ENCODE data around the gene RMP24.

The RMP24 gene

GRCh38 chr18:35942133-35942532, 30.3 kb upstream of the RMP24 start:
- Histone ChIP-seq H3K36me3 (ENCODE audit: control insufficient read depth, insufficient read depth, low read length) (no peaks in the 10 kb centered on the region), H3K9me3 (ENCODE audit: control insufficient read depth, low read length) (no peaks in the 10 kb centered on the region), H3K27me3 (ENCODE audit: control insufficient read depth, insufficient read depth, low read length, poor library complexity, severe bottlenecking) (no peaks in the 10 kb centered on the region), H3K27ac (ENCODE audit: low read depth, low read length) (no peak overlapping the region), H3K9ac (ENCODE audit: extremely low read depth, low read length, poor library complexity, severe bottlenecking) (no peak overlapping the region), H3K4me1 (ENCODE audit: control insufficient read depth, insufficient read depth, low read length) (no peaks in the 10 kb centered on the region), H3K4me3 (ENCODE audit: low read length) (no peak overlapping the region)
- H3K4me1 Mint-ChIP-seq = peaks cover 15% of the 10 kb centered on the region
- peak overlapping the region; percentile 37 for H3K27ac Mint-ChIP-seq
- H3K4me3 Mint-ChIP-seq = no peak overlapping the region
- peaks cover 6% of the 10 kb centered on the region for H3K9me3 Mint-ChIP-seq
- DNase-seq = no peak
- H3K27me3 Mint-ChIP-seq (ENCODE audit: insufficient read depth) = no peaks in the 10 kb centered on the region
- TF ChIP-seq CTCF (conservative IDR thresholded peaks at IDR 0.05) = no peak
- H3K36me3 Mint-ChIP-seq (ENCODE audit: low read depth) = peaks cover 19% of the 10 kb centered on the region

DNA sequence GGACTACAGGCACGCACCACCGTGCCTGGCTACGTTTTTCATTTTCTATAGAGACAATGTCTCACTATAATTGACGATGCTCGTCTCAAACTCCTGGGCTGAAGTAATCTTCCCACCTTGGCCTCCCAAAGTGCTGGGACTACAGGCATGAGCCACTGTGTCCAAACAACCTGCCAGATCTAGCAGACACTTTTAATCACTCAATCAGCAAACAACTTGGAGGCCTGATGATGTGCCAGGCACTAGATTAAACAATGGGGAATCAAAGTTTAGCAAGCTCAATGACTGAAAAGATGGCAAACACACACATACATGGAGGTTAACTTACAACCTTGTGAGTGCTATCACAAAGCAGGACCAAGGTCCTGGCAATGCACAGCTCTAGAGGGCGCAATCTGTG, 29.8 kb upstream of the RMP24 start:
- H3K36me3 ChIP-seq (ENCODE audit: control insufficient read depth, insufficient read depth, low read length) = no peaks in the 10 kb centered on the region
- Mint-ChIP-seq H3K4me3 (no peak overlapping the region), H3K9me3 (peaks cover under 1% of the 10 kb centered on the region), H3K4me1 (peaks cover 15% of the 10 kb centered on the region), H3K27me3 (ENCODE audit: insufficient read depth) (no peaks in the 10 kb centered on the region), H3K36me3 (ENCODE audit: low read depth) (peaks cover 14% of the 10 kb centered on the region), H3K27ac (no peak overlapping the region)
- H3K9me3 ChIP-seq (ENCODE audit: control insufficient read depth, low read length) = no peaks in the 10 kb centered on the region
- H3K4me1 ChIP-seq (ENCODE audit: control insufficient read depth, insufficient read depth, low read length) = no peaks in the 10 kb centered on the region
- no peak overlapping the region for H3K9ac ChIP-seq (ENCODE audit: extremely low read depth, low read length, poor library complexity, severe bottlenecking)
- H3K27me3 ChIP-seq (ENCODE audit: control insufficient read depth, insufficient read depth, low read length, poor library complexity, severe bottlenecking) = no peaks in the 10 kb centered on the region
- H3K4me3 ChIP-seq (ENCODE audit: low read length) = no peak overlapping the region
- TF ChIP-seq CTCF (conservative IDR thresholded peaks at IDR 0.05) = no peak
- no peak overlapping the region for H3K27ac ChIP-seq (ENCODE audit: low read depth, low read length)
- no peak for DNase-seq
- 92 to 93% methylated on average over 5 to 6 of the region's 6 CpGs for WGBS, 2 experiments (ENCODE audit: insufficient coverage in 1 of 2, insufficient read length in 1 of 2)

GRCh38 chr18:35948080-35948479, 24.4 kb upstream of the RMP24 start:
- no peak for TF ChIP-seq CTCF (conservative IDR thresholded peaks at IDR 0.05)
- 80 to 90% methylated on average over 2 to 3 of the region's 3 CpGs for WGBS, 2 experiments (ENCODE audit: insufficient coverage in 1 of 2, insufficient read length in 1 of 2)

More at GRCh38 chr18:35948080-35948479, 24.4 kb upstream of the RMP24 start:
- no peaks in the 10 kb centered on the region for H3K27me3 Mint-ChIP-seq (ENCODE audit: insufficient read depth)
- H3K27ac ChIP-seq (ENCODE audit: low read depth, low read length) = no peak overlapping the region
- no peak overlapping the region for H3K27ac Mint-ChIP-seq
- no peak for DNase-seq
- H3K9me3 ChIP-seq (ENCODE audit: control insufficient read depth, low read length) = peaks cover 4% of the 10 kb centered on the region
- H3K36me3 ChIP-seq (ENCODE audit: control insufficient read depth, insufficient read depth, low read length) = no peaks in the 10 kb centered on the region
- H3K27me3 ChIP-seq (ENCODE audit: control insufficient read depth, insufficient read depth, low read length, poor library complexity, severe bottlenecking) = peaks cover 10% of the 10 kb centered on the region
- H3K4me1 Mint-ChIP-seq = peaks cover 11% of the 10 kb centered on the region
- no peak overlapping the region for H3K4me3 ChIP-seq (ENCODE audit: low read length)
- H3K4me1 ChIP-seq (ENCODE audit: control insufficient read depth, insufficient read depth, low read length) = no peaks in the 10 kb centered on the region
- H3K36me3 Mint-ChIP-seq (ENCODE audit: low read depth) = peaks cover 9% of the 10 kb centered on the region
- peaks cover 4% of the 10 kb centered on the region for H3K9me3 Mint-ChIP-seq
- no peak overlapping the region for H3K9ac ChIP-seq (ENCODE audit: extremely low read depth, low read length, poor library complexity, severe bottlenecking)
- H3K4me3 Mint-ChIP-seq = peak overlapping the region; percentile 79

All from endodermal cell (in vitro differentiated cells).